ENCODE results near the gene PAF1.

DNA sequence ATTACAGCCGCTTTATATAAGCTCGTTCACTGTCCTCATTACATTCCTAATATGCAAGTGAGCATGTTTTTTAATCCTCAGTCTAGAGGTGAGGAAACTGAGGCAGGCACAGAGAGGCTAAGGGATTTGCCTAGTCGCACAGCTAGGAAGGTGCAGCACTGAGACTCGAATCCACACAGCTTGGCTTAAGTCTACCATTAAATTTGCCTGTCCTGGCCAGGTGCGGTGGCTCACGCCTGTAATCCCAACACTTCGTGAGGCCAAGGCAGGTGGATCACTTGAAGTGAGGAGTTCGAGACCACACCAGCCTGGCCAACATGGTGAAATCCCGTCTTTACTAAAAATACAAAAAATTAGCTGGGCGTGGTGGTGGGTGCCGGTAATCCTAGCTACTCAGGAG lies 36.8 kb upstream of the PAF1 start:
- TF ChIP-seq POLR2A (IDR thresholded peaks at IDR 0.05) (no peak), EP300 (IDR thresholded peaks at IDR 0.05) (no peak)
- TF ChIP-seq, protein P1, sequence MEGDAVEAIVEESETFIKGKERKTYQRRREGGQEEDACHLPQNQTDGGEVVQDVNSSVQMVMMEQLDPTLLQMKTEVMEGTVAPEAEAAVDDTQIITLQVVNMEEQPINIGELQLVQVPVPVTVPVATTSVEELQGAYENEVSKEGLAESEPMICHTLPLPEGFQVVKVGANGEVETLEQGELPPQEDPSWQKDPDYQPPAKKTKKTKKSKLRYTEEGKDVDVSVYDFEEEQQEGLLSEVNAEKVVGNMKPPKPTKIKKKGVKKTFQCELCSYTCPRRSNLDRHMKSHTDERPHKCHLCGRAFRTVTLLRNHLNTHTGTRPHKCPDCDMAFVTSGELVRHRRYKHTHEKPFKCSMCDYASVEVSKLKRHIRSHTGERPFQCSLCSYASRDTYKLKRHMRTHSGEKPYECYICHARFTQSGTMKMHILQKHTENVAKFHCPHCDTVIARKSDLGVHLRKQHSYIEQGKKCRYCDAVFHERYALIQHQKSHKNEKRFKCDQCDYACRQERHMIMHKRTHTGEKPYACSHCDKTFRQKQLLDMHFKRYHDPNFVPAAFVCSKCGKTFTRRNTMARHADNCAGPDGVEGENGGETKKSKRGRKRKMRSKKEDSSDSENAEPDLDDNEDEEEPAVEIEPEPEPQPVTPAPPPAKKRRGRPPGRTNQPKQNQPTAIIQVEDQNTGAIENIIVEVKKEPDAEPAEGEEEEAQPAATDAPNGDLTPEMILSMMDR (IDR thresholded peaks at IDR 0.05): no peak

All from gastroesophageal sphincter (tissue), 3 donors.